HG02840 (cell line): ENCODE results near the gene ADAM17.
"Not testable (repeated sequence)": the region's sequence is repeated elsewhere in the genome, so short reads cannot be mapped to it uniquely, and the experiment has no call there.

Experiments used
- ATAC-seq: cut with Tn5 transposase; IDR thresholded peaks from one replicate; pipeline ENCODE4 v1.9.1; 2021; ENCODE audit warnings: mild to moderate bottlenecking, moderate library complexity, moderate number of reproducible peaks; ENCODE audit not compliant: unreplicated experiment, low FRiP score

The ADAM17 gene

DNA sequence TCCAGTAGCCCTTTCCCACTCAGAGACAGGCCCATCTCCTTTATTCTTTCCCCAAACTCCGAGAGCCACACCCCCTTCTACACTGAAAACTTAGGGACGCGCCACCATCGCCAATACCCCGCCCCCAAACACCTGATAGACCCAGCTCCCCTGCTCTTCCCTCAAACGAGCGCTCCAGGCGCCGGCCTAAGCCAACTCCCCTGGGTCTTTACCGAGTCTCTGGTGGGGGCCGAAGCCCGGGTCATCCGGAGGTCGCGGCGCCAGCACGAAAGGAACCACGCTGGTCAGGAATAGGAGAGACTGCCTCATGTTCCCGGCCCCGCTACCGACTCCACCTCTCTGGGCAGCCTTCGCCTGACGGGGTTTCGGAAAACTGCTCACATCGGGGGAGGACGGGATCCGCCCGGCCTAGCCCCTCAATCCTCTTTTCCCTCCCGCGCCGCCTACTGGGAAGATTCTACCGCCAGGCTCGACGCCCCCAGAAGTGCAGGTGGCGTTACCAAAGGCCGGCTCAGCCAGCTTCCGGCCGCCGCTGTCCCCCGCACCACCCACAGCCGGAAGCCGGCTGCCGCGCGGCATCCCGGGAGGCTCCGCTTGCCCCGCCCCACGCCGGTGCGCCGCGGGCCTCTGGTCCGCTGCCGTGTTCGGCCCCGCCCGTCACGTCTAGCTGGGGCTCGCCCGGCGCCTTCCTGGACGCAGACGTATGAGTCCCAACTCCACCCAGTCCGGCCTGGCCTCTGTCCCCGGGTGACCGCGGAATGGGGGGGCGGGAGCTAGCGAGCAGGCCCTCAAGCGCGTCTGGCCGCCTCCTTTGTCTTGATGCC, at the start of gene ADAM17:
Gene ADAM17 (minus strand): TSS at position 534 of the 824 bp plus-strand sequence. CDS start 225 bp downstream, at position 309.
- peak; percentile 84 for ATAC-seq

DNA sequence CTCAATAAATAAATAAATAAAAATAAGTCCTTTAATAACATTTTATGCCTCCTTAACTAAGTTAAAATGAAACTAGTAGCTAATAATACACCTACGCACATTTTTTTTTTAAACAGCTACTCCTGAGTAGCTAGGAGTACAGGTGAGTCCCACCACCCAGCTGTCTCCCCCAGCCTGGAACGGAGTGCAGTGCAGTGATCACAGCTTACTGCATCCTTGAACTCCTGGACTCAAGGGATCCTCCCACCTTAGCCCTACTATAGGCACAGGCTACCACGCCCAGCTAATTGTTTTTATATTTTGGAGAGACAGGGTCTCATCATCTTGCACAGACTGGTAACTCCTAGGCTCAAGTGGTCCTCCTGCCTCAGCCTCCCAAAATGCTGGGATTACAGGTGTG, 46.8 kb upstream of the ADAM17 start:
- no peak for ATAC-seq

DNA sequence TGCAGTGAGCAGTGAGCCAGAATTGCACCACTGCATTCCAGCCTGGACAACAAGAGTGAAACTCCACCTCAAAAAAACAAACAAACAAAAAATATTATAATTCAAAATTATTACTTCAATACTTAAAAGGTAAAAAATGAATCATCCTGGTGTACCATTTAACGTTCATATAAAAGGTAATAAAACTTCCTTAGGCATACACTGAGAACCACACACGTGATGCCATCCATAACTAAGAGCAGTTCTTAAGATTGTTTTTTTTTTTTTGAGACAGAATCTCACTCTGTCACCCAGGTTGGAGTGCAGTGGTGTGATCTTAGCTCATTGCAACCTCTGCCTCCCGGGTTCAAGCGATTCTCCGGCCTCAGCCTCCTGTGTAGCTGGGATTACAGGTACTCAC, 45.8 kb upstream of the ADAM17 start:
- ATAC-seq = no peak

DNA sequence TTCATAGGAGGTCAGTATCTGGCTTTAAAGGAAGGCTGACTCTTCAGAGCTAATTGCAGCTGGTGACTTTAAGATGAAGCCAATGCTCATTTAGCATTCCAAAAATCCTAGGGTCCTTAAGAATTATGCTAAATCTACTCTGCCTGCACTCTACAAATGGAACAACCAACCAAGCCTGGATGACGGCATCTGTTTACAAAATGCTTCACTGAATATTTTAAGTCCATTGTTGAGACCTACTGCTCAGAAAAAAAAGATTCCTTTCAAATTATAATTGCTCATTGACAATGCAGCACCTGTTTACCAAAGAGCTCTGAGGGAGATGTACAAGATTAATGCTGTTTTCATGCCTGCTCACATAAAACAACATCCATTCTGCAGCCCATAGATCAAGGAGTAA, 43.8 kb upstream of the ADAM17 start:
- no peak for ATAC-seq

DNA sequence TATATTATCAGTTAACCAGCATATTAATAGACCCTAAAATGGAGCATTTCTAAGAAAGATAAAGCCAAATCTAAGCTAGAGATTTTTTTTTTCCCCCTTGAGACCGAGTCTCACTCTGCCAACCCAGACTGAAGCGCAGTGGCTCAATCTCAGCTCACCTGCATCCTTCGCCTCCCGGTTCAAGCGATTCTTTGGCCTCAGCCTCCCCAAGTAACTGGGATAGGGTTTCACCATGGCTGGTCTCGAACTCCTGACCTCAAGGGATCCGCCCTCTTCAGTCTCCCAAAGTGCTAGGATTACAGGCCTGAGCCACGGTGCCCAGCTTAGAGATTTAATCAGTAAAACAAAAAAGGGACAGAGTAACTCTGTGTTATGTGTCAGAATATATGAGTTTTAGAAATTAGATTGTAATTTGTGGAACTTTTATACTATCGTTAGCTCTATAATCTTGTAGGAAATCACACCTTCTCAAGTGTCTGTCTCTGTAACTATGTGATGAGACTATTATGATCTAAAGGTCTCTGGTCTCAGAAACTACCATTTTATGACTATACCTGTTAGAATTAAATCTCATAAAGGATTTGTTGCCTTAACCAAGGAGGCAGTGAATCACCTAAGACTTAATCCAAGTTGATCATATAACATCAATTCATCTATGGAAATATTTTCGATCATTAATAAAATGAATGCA, 41.1 kb upstream of the ADAM17 start:
- no peak for ATAC-seq

DNA sequence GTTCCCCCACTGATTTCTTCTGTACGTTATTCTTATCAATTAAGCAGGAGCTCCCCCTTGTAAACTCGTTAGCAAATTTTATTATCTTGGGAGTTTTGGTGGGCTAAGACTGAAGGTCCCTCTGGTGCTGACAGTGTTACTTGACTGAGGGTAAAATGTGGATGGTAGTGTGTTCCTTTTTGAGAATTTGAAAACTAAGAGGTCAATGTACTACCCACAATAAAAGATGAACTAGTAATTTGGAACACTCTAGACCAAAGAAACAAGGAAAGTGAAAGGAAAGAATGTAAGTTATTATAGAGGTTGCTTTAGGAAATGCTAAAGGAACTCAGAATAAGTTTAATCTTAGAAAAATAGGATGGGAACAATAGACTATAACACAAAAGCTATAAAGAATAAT, 40.1 kb upstream of the ADAM17 start:
- ATAC-seq = no peak

DNA sequence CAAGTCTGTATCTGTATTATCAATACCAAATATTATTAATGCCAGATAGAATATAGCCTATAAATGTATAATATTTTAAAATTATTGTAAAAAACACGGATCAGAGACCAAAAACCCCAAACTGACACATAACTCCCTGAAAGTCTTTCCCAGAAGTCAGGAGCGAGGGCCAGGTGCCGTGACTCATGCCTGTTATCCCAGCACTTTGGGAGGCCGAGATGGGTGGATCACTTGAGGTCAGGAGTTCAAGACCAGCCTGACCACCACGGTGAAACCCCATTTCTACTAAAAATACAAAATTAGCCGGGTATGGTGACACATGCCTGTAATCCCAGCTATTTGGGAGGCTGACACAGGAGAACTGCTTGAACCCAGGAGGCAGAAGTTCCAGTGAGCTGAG, 39.6 kb upstream of the ADAM17 start:
- ATAC-seq = not testable (repeated sequence)

DNA sequence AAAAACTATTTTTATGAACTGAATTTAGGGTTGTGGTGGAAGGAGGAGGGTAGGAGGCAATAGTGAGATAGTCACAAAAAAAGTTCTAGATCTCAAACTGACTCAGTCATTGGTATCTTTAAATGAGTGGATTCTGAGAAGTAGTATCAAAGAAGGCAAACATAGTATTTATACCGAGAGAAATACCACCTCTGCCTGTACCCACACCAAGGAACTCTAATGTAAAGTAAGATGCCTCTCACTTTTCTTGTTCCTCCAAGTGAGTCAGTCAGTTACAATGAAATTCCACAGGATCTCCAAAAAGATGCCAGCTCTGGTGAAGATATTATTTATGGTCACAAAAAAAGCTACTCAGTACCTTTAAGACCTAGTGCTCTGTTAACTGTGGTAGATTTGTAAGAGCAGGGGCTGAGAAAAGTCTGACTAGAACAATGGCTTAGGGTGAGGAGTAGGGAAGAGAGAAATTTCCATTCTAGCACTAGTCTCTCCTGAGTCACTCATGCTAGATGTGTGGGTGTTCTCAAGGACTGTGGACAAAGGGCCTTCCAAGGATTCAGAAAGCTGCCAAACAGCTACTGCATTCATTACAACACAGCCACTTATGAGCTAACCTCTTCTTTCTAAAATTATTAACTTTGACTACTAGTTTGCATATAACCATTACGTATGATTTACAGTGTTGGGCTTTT, 38.9 kb upstream of the ADAM17 start:
- ATAC-seq = no peak

DNA sequence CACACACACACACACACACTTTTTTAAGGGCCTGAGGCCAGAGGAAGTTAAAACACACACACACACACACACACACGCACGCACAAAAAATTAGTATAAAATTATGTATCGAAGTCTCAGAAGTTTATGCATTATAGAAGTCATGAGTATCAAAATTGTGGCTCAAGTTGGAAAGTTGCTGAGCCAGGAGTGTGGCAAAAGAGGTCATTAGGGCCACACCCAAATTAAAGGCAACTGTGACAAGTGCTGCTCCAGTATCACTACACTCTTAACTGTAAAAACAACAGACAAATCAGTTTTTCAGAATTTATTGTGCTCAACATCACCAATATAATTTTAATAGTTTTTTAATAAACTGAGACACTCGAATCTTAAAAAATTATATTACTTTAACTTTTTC, 38.3 kb upstream of the ADAM17 start:
- ATAC-seq = no peak

DNA sequence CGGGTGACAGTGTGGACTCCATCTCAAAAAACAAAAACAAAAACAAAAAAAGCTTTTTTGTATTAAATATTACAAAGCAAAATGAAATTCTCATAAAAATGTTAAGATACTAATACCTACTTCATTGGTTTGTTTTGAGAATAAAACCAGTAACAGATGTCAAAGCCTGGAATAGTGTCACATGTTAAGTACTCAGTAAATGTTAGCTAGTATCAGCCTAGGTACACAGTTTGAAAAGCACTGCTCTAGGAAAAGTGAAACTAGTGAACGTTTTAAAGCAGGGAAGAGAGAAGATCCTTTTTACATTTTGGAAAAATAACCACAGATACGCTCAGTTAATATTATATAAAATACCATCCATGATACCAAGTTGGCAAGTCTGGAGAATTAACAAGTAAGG, 37.1 kb upstream of the ADAM17 start:
- no peak for ATAC-seq

DNA sequence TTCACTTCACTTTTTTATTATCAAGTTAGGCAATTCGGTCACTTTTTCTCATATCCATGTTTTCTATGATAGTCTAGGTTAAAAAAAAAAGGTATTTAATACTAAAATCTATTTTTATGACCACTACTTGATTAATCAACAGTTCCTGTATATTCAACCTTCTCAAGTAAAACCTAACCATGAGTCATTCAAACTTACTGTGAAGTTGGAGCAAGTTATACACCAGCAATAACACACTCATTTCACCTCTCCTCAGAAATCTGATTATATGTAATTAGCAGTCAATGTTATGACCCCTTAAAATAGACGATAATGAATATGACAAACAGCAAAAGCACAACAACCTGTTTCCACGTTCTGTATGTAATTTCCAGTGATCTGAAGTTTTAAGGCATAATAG, 35.0 kb upstream of the ADAM17 start:
- ATAC-seq = no peak

DNA sequence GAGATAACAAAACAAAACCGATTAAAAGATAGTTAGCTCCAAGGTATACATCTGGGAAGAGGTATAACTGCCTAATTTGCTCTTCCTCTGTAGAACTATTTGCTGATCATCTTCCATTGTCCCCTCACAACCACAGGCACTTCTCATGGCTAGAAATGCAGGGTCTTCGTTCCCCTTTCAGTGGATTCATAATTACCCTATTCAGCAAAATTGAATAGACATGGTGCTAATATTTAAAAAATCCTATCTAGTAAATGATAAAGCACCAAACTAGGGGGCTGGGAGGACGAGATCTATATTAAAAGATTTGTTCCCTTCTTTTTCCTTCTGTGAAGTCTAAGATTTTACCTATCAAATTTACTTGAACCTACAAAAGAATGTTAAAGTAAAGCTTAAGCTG, 30.8 kb upstream of the ADAM17 start:
- ATAC-seq = no peak

DNA sequence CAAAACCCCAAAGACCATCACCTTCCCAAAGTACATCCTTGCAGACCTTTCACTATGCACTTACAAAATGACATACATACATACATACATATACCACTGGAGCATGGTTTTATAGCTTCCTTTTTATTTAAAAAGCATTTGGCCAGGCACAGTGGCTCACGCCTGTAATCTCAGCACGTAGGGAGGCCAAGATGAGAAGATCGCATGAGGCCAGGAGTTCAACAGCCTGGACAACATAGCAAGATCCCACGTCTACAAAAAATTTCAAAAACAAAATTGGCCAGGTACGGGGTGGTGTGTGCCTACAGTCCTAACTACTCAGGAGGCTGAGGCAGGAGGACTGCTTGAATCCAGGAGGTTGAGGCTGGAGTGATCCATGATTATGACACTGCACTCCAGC, 29.9 kb upstream of the ADAM17 start:
- ATAC-seq = no peak

DNA sequence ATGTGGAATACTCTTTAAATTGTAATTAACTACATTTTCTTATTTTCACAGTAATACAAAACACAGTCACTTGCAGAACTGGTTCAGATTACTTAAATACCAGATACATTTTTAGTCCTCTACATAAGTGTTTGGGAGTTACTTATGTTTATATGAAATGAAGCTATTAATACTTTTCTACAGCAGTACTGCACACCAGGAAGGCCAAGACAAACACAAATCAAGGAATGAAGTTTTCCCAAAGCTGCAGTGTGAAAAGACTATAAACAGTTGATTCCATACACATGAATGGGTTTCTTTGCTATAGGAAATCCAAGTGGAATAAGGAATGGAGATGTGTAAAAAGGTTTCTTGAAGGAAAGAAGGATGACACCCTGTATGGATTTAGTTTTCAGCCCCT, 29.3 kb upstream of the ADAM17 start:
- ATAC-seq = not testable (repeated sequence)

DNA sequence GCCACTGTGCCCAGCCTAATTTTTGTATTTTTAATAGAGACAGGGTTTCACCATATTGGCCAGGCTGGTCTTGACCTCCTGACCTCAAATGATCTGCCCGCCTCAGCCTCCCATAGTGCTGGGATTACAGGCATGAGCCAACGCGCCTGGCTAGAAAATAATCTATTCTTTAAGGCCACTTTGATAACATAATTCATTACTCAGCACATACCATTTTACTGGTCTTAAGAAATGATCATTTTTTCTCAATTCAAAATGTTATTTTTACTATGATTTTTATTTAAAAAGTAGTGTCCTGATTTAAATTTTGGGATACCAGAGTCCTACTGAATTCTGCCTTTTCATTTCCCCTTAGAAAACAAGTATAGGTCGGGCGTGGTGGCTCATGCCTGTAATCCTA, 27.0 kb upstream of the ADAM17 start:
- no peak for ATAC-seq

DNA sequence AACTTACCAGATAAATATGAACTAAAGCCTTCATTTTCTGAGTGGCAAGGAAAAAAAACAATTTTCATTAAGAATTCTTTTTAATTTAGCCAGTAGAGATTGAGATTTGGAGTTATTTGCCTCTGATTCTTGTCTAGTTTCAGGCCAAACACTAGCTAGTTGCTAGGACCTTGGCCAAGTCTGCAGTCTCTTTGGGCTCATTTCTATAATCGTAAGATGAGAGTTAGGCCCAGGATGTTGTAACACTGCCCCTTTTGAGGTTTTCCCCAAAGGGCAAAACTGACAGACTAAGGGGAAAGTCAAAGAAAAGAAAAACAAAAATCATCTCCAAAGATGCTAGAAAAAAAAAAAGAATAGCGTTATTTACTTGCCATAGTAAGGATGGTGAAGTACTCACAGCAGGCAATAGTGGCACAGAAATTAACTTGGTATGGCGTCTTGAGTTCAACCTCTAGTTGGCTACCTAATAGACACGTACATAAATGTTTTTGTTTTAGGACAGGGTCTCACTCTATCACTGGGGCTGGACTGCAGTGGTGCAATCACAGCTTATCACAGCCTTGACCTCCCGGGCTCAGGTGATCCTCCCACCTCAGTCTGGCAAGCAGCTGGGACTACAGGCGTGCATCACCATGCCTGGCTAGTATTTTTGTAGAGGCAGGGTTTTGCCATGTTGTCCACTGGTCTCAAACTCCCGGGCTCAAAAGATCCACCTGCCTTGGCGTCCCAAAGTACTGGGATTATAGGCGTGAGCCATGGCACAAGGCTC, 23.0 kb upstream of the ADAM17 start:
- no peak for ATAC-seq

DNA sequence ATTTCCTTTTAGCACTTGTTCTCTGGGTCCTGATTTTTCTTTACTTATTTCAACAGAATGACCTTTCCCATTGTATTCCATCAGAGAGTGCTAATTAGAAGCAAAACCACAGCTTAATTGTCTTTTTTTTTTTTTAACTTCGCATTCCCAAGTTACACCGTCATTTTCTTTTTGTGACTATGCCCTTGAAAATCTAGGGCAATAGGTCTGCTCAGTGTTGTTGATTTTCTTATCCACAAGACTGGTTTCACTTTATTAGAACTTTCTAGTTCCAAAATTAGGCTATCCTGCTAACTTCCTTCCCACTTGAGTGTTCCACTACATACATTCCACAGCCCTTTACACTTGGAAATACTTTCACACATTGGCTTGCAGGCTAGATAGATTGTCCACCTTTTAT, 18.7 kb upstream of the ADAM17 start:
- ATAC-seq = no peak

DNA sequence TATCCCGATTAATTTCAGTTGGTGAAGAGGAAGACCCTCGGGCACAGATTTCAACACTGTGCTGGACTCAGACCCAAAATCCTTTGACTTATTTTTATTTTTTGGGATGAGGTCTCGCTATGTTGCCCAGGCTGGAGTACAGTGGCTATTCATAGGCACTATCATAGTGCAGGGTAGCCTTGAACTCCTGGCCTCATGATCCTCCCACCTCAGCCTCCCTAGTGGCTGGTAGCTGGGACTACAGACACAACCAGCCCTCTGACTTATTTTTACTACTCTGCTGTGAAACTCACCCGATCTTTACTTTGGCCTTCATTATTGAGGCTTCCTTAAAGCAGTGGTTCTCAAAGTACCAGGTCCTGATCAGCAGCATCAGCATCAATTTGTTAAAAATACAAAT, 18.2 kb upstream of the ADAM17 start:
- no peak for ATAC-seq

DNA sequence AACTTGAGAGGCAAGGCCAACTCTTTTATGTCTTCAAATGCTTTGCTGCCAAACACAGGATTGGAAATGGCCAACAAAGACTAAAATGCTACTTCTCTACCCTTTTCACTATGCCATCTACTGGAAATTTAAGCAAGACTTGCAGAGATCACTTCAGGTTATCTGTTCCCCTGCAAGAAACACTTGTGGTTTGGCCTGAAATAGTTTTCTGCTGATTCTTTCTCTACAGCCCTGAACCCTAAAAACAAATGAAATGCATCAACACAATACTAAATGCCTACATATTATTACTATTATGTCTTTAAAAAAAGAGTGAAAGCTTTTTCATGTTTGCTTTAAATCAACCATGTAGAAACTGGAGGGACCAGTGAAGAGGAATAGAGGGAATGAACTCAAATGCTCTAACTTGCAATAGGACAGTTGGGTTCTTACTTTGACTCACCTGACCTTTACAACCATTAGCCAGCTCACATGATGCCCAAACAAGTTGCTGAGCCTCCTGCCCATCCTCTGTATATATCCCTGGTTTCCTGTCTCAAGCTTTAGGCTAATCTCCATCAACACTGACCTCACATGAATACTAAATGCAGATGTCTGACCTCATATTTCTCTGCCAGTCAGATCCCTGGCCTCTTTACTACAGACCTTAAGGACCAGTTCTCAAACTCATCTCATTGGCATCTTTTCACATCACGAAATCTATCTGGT, 17.5 kb upstream of the ADAM17 start:
- ATAC-seq = no peak
